Gastroesophageal sphincter (tissue), 3 donors: ENCODE results near the gene TTC7B.

Source experiments
- POLR2A ChIP-seq, 2 donors: fragments of 450-650 bp; IDR thresholded peaks; one replicate each; pipeline ENCODE4 v1.6.1; 2017; ENCODE audit warnings: antibody characterized with exemption in 2 of 2, mild to moderate bottlenecking in 2 of 2, moderate library complexity in 1 of 2
- TF ChIP-seq, protein P1 (sequence below), 4 experiments: fragments of 200-600 bp in 2 of 4; fragments of 450-650 bp in 2 of 4; sonication (generic) in 1 of 4; IDR thresholded peaks; one replicate each; pipeline ENCODE4 v1.5.1; 2017 to 2019; ENCODE audit warnings: antibody characterized with exemption in 4 of 4, mild to moderate bottlenecking in 2 of 4, moderate library complexity in 2 of 4

DNA sequence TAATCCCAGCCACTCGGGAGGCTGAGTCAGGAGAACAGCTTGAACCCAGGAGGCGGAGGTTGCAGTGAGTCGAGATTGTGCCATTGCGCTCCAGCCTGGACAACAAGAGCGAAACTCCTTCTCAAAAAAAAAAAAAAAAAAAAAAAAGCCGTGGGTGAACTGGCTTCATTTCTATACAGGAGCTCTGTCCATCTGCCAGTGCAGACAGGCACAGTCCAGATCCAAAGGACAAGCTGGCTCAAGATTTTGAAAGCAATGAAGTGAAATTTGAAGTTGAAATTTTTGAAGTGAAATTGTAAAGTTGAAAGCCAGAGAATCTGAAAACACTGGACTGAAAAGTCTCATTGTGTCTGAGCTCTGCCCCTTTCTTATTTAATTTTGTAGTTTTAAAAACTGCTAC is 284.7 kb downstream of the TTC7B start:
- TF ChIP-seq, protein P1, sequence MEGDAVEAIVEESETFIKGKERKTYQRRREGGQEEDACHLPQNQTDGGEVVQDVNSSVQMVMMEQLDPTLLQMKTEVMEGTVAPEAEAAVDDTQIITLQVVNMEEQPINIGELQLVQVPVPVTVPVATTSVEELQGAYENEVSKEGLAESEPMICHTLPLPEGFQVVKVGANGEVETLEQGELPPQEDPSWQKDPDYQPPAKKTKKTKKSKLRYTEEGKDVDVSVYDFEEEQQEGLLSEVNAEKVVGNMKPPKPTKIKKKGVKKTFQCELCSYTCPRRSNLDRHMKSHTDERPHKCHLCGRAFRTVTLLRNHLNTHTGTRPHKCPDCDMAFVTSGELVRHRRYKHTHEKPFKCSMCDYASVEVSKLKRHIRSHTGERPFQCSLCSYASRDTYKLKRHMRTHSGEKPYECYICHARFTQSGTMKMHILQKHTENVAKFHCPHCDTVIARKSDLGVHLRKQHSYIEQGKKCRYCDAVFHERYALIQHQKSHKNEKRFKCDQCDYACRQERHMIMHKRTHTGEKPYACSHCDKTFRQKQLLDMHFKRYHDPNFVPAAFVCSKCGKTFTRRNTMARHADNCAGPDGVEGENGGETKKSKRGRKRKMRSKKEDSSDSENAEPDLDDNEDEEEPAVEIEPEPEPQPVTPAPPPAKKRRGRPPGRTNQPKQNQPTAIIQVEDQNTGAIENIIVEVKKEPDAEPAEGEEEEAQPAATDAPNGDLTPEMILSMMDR (IDR thresholded peaks at IDR 0.05): no peak
- TF ChIP-seq POLR2A (IDR thresholded peaks at IDR 0.05): no peak
